ENCODE data around the gene LRCH1. TPM values are rescaled to one million over a fixed set of nuclear protein-coding genes. Genes with fewer than 3 reads are reported as not detected.
A peak's percentile ranks its signal among the peaks of the same experiment; 100 is the strongest.

The LRCH1 gene
- total RNA-seq, 1 donor from 2014 or later, result 3.4 TPM

DNA sequence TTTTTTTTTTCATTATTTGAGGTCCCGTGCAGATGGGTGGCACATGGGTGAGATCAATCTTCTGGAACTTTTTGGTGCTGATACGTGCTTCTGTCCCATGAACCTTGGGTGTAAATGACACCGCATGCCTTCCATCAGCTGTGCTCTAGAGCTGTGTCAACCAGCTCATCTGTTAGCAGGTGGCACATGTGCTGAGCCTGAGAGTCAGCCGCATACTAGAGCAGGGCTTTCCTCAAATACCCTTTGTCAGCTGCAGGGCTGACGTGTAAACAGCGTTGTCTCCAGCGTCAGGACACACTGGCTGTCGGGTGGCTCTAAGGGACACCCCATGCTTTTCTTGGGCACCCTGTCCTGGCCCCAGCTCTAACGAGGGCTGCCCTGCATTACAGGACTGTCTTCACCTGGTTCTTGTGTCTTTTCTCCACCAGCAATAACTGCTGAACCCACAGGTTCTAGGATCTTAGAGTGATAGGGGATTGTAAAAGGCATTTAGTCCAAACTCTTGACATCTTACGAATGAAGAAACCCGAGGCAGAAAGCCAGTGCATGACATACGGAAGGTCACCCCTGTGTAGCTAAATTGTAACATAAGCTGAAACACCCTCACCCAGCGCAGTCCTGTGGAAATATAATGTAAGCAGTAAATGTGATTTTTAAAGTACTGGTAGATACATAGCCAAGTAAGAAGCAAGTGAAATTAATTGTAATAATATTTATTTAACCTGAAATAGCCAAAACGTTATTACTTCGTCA, 119.5 kb downstream of the LRCH1 start:
- no peak for FAIRE-seq

DNA sequence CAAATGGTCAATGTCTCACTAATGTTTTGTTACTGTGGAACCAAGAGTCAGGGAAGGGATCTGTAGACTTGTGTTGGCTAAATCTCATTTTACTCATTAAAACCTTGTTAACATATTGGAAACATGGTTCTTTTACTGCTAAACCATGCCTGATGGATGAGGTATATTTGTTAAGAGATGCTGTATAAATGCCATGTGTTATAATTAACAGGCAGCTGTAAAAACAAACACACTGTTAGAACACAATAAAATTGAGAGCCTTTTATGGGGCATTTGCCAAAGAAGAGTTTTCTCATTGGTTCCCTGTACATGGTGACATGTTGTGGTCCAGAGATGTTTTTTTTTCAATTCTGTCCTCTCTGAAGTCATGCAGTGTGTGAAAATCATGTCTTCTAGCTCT, 122.0 kb downstream of the LRCH1 start:
- no peak for DNase-seq (ENCODE audit: low read depth)
- FAIRE-seq, result no peak
- Histone ChIP-seq H3K4me3 (ENCODE audit: low read depth, low read length) (no peak overlapping the region), H3K27me3 (ENCODE audit: control insufficient read depth, insufficient read depth, low read length) (no peaks in the 10 kb centered on the region), H3K36me3 (ENCODE audit: control insufficient read depth, insufficient read depth, low read length) (no peaks in the 10 kb centered on the region)
- TF ChIP-seq, protein P1, sequence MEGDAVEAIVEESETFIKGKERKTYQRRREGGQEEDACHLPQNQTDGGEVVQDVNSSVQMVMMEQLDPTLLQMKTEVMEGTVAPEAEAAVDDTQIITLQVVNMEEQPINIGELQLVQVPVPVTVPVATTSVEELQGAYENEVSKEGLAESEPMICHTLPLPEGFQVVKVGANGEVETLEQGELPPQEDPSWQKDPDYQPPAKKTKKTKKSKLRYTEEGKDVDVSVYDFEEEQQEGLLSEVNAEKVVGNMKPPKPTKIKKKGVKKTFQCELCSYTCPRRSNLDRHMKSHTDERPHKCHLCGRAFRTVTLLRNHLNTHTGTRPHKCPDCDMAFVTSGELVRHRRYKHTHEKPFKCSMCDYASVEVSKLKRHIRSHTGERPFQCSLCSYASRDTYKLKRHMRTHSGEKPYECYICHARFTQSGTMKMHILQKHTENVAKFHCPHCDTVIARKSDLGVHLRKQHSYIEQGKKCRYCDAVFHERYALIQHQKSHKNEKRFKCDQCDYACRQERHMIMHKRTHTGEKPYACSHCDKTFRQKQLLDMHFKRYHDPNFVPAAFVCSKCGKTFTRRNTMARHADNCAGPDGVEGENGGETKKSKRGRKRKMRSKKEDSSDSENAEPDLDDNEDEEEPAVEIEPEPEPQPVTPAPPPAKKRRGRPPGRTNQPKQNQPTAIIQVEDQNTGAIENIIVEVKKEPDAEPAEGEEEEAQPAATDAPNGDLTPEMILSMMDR (IDR thresholded peaks at IDR 0.05; ENCODE audit: insufficient read depth, low read length, severe bottlenecking), result no peak

More for the DNA sequence above, 119.5 kb downstream of the LRCH1 start:
- H3K27me3 ChIP-seq (ENCODE audit: control insufficient read depth, insufficient read depth, low read length), result no peaks in the 10 kb centered on the region
- no peak overlapping the region for H3K4me3 ChIP-seq (ENCODE audit: low read depth, low read length)
- DNase-seq (ENCODE audit: low read depth), result no peak
- TF ChIP-seq, protein P1 (IDR thresholded peaks at IDR 0.05; ENCODE audit: insufficient read depth, low read length, severe bottlenecking), result no peak
- H3K36me3 ChIP-seq (ENCODE audit: control insufficient read depth, insufficient read depth, low read length), result no peaks in the 10 kb centered on the region

DNA sequence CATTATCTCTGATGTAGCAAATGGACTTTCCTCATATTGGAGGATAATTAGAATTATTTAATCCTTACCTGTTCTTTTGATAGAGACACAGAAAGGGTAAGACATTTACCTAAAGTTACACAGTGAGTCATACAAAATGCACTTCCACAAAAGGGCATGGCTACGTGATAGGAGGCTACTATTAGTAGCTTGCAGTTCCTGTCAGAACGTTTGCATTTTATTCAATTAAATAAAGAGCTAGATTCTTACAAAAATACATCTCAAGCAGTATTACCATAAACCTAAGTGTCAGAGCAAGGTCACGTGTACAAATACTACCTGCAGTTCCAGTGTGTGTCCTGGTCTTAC, 123.4 kb downstream of the LRCH1 start:
- TF ChIP-seq, protein P1 (IDR thresholded peaks at IDR 0.05; ENCODE audit: insufficient read depth, low read length, severe bottlenecking), result no peak
- FAIRE-seq (no peak), DNase-seq (ENCODE audit: low read depth) (peak; percentile 61)
- Histone ChIP-seq H3K36me3 (ENCODE audit: control insufficient read depth, insufficient read depth, low read length) (no peaks in the 10 kb centered on the region), H3K27me3 (ENCODE audit: control insufficient read depth, insufficient read depth, low read length) (no peaks in the 10 kb centered on the region), H3K4me3 (ENCODE audit: low read depth, low read length) (no peak overlapping the region)

DNA sequence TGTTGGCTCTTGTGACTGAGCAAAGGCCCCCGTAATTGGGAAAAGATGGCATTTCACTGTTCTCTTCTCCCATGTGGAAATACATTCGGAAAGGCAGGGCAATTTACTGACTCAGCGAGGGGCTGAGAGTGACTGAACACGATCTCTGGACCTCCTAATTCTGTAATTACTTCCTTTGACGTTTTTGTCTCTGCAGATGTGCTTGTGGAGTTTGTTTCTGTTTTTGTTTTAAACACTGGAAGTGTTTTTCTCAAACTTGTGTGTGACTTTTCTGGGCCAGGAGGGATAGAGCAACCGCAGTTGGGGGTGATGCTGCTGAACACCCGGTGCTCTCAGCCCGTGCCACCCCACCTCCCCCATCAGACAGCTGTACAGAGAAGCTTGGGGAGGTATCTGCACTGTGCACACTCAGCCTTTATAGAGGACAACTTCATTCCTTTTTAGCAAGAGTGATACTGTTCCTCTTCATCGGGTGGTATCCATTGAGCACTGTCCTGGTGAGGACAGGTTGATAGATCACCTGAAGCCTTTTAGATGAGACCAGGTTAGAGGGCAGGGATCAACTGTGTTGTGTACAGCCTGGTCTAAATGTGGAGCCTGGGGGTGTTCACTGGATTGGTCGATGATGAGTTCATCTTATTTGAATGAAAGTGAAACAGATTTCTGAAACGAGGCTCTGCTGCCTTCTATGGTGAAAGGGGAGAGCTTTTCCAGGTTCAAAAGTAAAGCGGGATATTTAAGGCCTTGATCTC, 126.6 kb downstream of the LRCH1 start:
- Histone ChIP-seq H3K27me3 (ENCODE audit: control insufficient read depth, insufficient read depth, low read length) (no peaks in the 10 kb centered on the region), H3K36me3 (ENCODE audit: control insufficient read depth, insufficient read depth, low read length) (no peaks in the 10 kb centered on the region), H3K4me3 (ENCODE audit: low read depth, low read length) (no peak overlapping the region)
- no peak for DNase-seq (ENCODE audit: low read depth)
- peak; percentile 43 for FAIRE-seq
- TF ChIP-seq, protein P1 (IDR thresholded peaks at IDR 0.05; ENCODE audit: insufficient read depth, low read length, severe bottlenecking), result no peak

- Histone ChIP-seq H3K4me3 (ENCODE audit: low read depth, low read length) (no peak overlapping the region), H3K27me3 (ENCODE audit: control insufficient read depth, insufficient read depth, low read length) (no peaks in the 10 kb centered on the region), H3K36me3 (ENCODE audit: control insufficient read depth, insufficient read depth, low read length) (peaks cover 2% of the 10 kb centered on the region)
- DNase-seq (ENCODE audit: low read depth), result no peak
- TF ChIP-seq, protein P1 (IDR thresholded peaks at IDR 0.05; ENCODE audit: insufficient read depth, low read length, severe bottlenecking), result no peak
- no peak for FAIRE-seq
Measured at GRCh38 chr13:46682015-46682414, 129.0 kb downstream of the LRCH1 start.

Data from bronchial epithelial cell (primary cell).